RWPE2 (cell line): ENCODE data around the gene TENM4.

Source experiments
- ATAC-seq: fragments of 200-7000 bp; cut with Tn5 transposase; 3 replicates; pipeline ENCODE4 v1.9.1; 2021; ENCODE audit warnings: low read depth
- DNase-seq: peaks from one replicate; pipeline ENCODE4 v3.0.0-alpha.2; 2020; ENCODE audit warnings: low spot score
- H3K27ac ChIP-seq: fragments of 450-650 bp; 2 replicates; pipeline ENCODE4 v1.5.1; 2017; ENCODE audit warnings: mild to moderate bottlenecking; ENCODE audit not compliant: poor library complexity, severe bottlenecking
- H3K27me3 ChIP-seq: fragments of 250-450 bp; sonication (Bioruptor Pico); 2 replicates; pipeline ENCODE4 v1.5.1; 2021; ENCODE audit warnings: mild to moderate bottlenecking, moderate library complexity; ENCODE audit not compliant: insufficient read depth, poor library complexity, severe bottlenecking
- H3K36me3 ChIP-seq: fragments of 250-450 bp; sonication (Bioruptor Pico); 2 replicates; pipeline ENCODE4 v1.5.1; 2020; ENCODE audit warnings: low read depth, mild to moderate bottlenecking, moderate library complexity
- H3K4me1 ChIP-seq: fragments of 250-450 bp; sonication (Bioruptor Pico); 2 replicates; pipeline ENCODE4 v1.5.1; 2021; ENCODE audit warnings: mild to moderate bottlenecking, moderate library complexity; ENCODE audit not compliant: insufficient read depth, poor library complexity, severe bottlenecking
- H3K4me3 ChIP-seq: fragments of 250-450 bp; sonication (Bioruptor Pico); 2 replicates; pipeline ENCODE4 v1.5.1; 2021; ENCODE audit warnings: mild to moderate bottlenecking, moderate library complexity; ENCODE audit not compliant: severe bottlenecking
- H3K9me3 ChIP-seq: fragments of 250-450 bp; sonication (Bioruptor Pico); 2 replicates; pipeline ENCODE4 v1.5.1; 2021; ENCODE audit warnings: mild to moderate bottlenecking, moderate library complexity; ENCODE audit not compliant: severe bottlenecking
- CTCF ChIP-seq: fragments of 450-650 bp; IDR thresholded peaks from one replicate; pipeline ENCODE4 v1.5.1; 2017; ENCODE audit warnings: mild to moderate bottlenecking, moderate library complexity; ENCODE audit not compliant: poor library complexity, severe bottlenecking

TENM4 gene

DNA sequence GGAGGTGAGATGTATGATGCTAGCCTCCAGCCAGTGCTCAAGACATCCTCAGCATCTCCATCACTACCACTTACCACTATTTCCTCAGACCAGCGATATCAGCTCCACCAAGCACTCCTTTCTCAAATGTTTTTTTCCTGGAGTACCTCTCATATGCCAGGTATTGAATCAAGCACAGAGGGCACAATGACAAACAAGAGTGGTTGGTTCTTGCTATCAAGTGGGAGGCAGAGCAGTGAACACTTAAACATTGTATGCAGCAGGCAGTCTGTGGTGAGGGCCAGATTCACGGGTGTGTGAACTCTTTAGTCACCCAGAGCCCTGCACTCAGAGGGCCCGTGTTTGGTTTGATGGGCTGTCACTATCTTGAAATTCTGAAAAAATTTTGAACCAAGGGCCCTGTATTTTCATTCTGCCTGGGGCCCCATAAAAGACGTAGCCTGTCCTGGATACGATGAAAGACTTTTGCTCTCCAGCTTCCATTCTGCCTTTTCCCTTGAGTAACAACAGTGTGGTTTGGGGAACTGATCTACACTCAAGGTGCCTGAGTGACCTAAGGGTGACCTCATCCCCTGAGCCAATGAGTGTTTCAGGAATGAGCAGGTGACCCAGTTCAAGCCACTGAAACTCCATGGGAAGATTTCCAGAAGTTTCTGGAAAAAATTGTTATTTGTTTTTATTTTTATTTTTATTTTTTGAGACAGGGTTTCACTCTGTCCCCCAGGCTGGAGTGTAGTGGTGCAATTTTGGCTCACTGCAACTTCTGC, 517.8 kb downstream of the TENM4 start:
- no peak for TF ChIP-seq CTCF
- Histone ChIP-seq H3K9me3 (no peaks in the 10 kb centered on the region), H3K4me1 (no peaks in the 10 kb centered on the region), H3K4me3 (no peak overlapping the region), H3K36me3 (no peaks in the 10 kb centered on the region), H3K27ac (no peak overlapping the region), H3K27me3 (no peaks in the 10 kb centered on the region)
- no peak for DNase-seq
- no peak for ATAC-seq

DNA sequence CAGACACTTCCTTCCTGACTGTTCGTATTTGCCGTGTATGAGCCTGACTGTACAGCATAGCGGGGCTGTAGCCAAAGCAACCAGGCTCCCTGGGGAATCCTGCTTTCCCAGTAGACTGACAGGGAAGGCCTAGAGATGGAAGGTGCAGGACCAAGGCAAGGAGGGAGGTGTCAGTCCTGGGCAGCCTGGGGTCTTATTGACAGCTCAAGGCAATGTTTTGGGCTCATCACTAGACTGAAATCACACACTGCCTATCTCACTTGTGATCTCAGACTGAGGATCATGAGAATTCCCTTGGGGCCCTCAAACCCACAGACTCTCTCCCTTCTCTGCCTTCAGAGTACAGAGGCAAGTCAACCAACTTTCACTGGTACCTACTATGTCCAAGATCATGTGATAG, 519.3 kb downstream of the TENM4 start:
- no peak for ATAC-seq

DNA sequence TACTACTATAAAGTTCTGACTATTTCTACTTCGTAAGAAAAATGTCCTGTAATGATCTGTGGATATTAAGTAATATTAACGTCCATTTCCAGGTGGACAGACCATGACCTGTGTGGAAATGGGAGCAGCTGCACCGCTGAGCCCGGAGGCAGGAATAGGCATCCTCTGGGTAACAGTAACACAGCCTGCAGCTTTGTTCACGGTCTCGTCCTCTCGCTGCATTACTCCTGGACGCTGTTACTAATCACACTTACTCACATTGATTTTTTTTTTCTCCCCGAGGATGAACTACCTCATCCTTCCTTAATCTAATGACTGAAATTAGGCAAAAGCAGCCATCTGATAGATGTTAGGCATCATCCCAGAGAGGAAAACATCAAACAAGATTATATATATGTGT, 520.5 kb downstream of the TENM4 start:
- DNase-seq: no peak
- H3K27me3 ChIP-seq: no peaks in the 10 kb centered on the region
- H3K9me3 ChIP-seq: no peaks in the 10 kb centered on the region
- no peaks in the 10 kb centered on the region for H3K4me1 ChIP-seq
- TF ChIP-seq CTCF: no peak
- no peak for ATAC-seq
- no peaks in the 10 kb centered on the region for H3K36me3 ChIP-seq
- no peak overlapping the region for H3K27ac ChIP-seq
- H3K4me3 ChIP-seq: no peak overlapping the region

More for the DNA sequence above, 519.3 kb downstream of the TENM4 start:
- no peaks in the 10 kb centered on the region for H3K36me3 ChIP-seq
- H3K4me3 ChIP-seq: no peak overlapping the region
- no peak overlapping the region for H3K27ac ChIP-seq
- no peak for TF ChIP-seq CTCF
- no peaks in the 10 kb centered on the region for H3K9me3 ChIP-seq
- no peak for DNase-seq
- no peaks in the 10 kb centered on the region for H3K4me1 ChIP-seq
- H3K27me3 ChIP-seq: no peaks in the 10 kb centered on the region

DNA sequence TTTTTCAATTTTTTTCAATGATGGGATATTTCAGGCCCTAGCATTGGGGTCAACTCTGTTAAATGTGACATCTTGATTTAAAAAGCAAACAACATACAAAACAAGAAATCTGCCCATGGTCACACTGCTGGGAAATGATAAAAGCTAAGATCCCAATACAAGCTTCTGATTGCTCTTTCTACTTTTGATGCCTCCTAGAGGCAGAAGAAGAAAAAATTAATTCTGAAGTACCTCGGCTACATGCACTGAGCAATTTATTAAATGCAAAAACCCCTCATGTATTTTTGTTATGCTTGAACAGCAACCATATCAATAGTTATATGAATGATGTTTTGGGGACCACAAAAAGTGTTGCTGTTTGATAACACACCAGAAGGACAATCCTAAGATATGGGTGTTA, 524.1 kb downstream of the TENM4 start:
- no peak for TF ChIP-seq CTCF
- Histone ChIP-seq H3K27me3 (no peaks in the 10 kb centered on the region), H3K4me3 (no peak overlapping the region), H3K27ac (no peak overlapping the region), H3K36me3 (no peaks in the 10 kb centered on the region), H3K4me1 (no peaks in the 10 kb centered on the region), H3K9me3 (no peaks in the 10 kb centered on the region)
- ATAC-seq (no peak), DNase-seq (no peak)

DNA sequence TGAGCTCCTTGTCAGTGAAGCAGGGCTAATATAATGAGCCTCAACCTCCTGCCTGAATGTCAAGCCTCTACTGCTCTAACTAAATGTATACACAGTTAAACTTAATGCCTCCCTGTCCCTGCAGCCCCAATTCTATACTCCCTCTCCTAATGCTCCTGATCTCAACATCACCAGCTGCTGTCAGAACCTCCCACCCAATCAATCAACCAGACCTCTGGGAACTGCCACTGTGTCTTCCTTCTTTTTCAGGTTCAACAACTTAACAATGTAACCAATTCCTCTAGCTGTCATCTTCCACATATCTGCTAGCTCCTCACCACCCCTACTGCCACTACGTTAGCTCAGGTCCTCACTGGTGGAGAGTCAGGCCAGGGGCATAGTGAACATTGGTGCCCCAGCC, 526.3 kb downstream of the TENM4 start:
- Histone ChIP-seq H3K27me3 (no peaks in the 10 kb centered on the region), H3K9me3 (no peaks in the 10 kb centered on the region), H3K4me3 (no peak overlapping the region), H3K4me1 (no peaks in the 10 kb centered on the region), H3K27ac (no peak overlapping the region), H3K36me3 (no peaks in the 10 kb centered on the region)
- no peak for ATAC-seq
- no peak for TF ChIP-seq CTCF
- DNase-seq: no peak
